Endothelial cell of umbilical vein (primary cell): ENCODE results near the gene TOM1L2. TPM values are rescaled to one million over a fixed set of nuclear protein-coding genes. Genes with fewer than 3 reads are reported as not detected.
A peak's percentile ranks its signal among the peaks of the same experiment; 100 is the strongest.

Source experiments
- BruUV-seq: library from RNA; stranded (reverse); fragments of 400-500 nt; replicated peaks from 2 replicates; lab custom pipeline; 2021; lab: Mats Ljungman, UMichigan
- CTCF ChIA-PET: fragments of 300-600, 350-600 bp; sonication (Branson Sonifier 250); formaldehyde crosslinking; loops from one replicate; lab custom pipeline; 2021; ENCODE audit warnings: antibody characterized with exemption, inconsistent platforms; lab: Charles Lee
- POLR2A ChIA-PET: fragments of 300-600, 350-600 bp; sonication (Branson Sonifier 250); formaldehyde crosslinking; loops from one replicate; lab custom pipeline; 2021; ENCODE audit warnings: antibody characterized with exemption, inconsistent platforms; lab: Charles Lee
- DNase-seq: peaks from one replicate; pipeline ENCODE4 v3.0.0-alpha.2; 2011; ENCODE audit warnings: low read depth, low spot score
- FAIRE-seq: peaks from 2 replicates; lab custom pipeline; 2011; peaks lifted over from hg19 to GRCh38; lab: Jason Lieb, UNC
- H2AFZ ChIP-seq: 2 replicates; pipeline ENCODE4 v1.6.0; 2012; ENCODE audit warnings: low read depth, low read length, control low read depth, inconsistent platforms
- H3K27ac ChIP-seq: 2 replicates; pipeline ENCODE4 v1.5.1; 2011; ENCODE audit warnings: low read depth, mild to moderate bottlenecking, control low read depth, low read length, moderate library complexity; ENCODE audit not compliant: insufficient read depth
- H3K27me3 ChIP-seq, 2 experiments: 2 replicates each; pipeline versions ENCODE4 v1.6.0 to v1.6.1; 2011; ENCODE audit warnings: low read length in 2 of 2, mixed read lengths in 1 of 2; ENCODE audit not compliant: control insufficient read depth in 2 of 2, insufficient read depth in 2 of 2
- H3K36me3 ChIP-seq, 2 experiments: 2 replicates in 1 of 2; 3 replicates in 1 of 2; pipeline ENCODE4 v1.5.1; 2011; ENCODE audit warnings: low read length in 2 of 2, mild to moderate bottlenecking in 1 of 2, moderate library complexity in 1 of 2; ENCODE audit not compliant: control insufficient read depth in 2 of 2, insufficient read depth in 2 of 2; ENCODE audit errors: extremely low read depth in 1 of 2
- H3K4me1 ChIP-seq: 3 replicates; pipeline ENCODE4 v1.5.1; 2011; ENCODE audit warnings: mild to moderate bottlenecking, low read length; ENCODE audit not compliant: control insufficient read depth, insufficient read depth; ENCODE audit errors: extremely low read depth
- H3K4me2 ChIP-seq: 2 replicates; pipeline ENCODE4 v1.6.1; 2011; ENCODE audit warnings: low read length, control low read depth, mixed read lengths; ENCODE audit not compliant: insufficient read depth
- H3K4me3 ChIP-seq, 3 experiments: fragments of 200-600 bp in 1 of 3; sonication (generic), shearing (Covaris generic) in 1 of 3; replicated peaks in 1 of 3; 2 replicates each; pipeline ENCODE4 v1.5.1; 2011 to 2016; ENCODE audit warnings: control low read depth in 3 of 3, low read length in 3 of 3, mild to moderate bottlenecking in 2 of 3, inconsistent platforms in 1 of 3, low read depth in 1 of 3, moderate library complexity in 1 of 3; ENCODE audit not compliant: insufficient read depth in 1 of 3
- H3K79me2 ChIP-seq: 2 replicates; pipeline ENCODE4 v1.6.0; 2012; ENCODE audit warnings: low read length, inconsistent platforms; ENCODE audit not compliant: control insufficient read depth, insufficient read depth
- H3K9ac ChIP-seq: replicated peaks from 2 replicates; pipeline ENCODE3; 2011; ENCODE audit warnings: low read length, control low read depth; ENCODE audit not compliant: insufficient read depth; ENCODE audit errors: extremely low read depth
- H3K9me1 ChIP-seq: replicated peaks from 3 replicates; pipeline ENCODE4 v1.6.0; 2011; ENCODE audit warnings: mild to moderate bottlenecking, low read length; ENCODE audit not compliant: control insufficient read depth, insufficient read depth; ENCODE audit errors: extremely low read depth
- H3K9me3 ChIP-seq: replicated peaks from 2 replicates; pipeline ENCODE4 v1.5.1; 2012; ENCODE audit warnings: low read length, inconsistent platforms; ENCODE audit not compliant: control insufficient read depth, insufficient read depth
- H4K20me1 ChIP-seq: replicated peaks from 2 replicates; pipeline ENCODE3; 2011; ENCODE audit warnings: mild to moderate bottlenecking, low read length; ENCODE audit not compliant: control insufficient read depth, insufficient read depth; ENCODE audit errors: extremely low read depth
- EZH2 ChIP-seq: IDR thresholded peaks from 2 replicates; pipeline ENCODE4 v1.6.1; 2012; ENCODE audit warnings: borderline replicate concordance, low read depth, mild to moderate bottlenecking, moderate library complexity, low read length, inconsistent platforms; ENCODE audit not compliant: severe bottlenecking
- FOS ChIP-seq: IDR thresholded peaks from 2 replicates; pipeline ENCODE4 v1.6.1; 2011; ENCODE audit warnings: mild to moderate bottlenecking, low read length, moderate library complexity, borderline replicate concordance; ENCODE audit not compliant: insufficient read depth
- JUN ChIP-seq: IDR thresholded peaks from 2 replicates; pipeline ENCODE4 v1.6.1; 2011; ENCODE audit warnings: borderline replicate concordance, low read depth; ENCODE audit not compliant: insufficient read length, insufficient read depth
- dilution Hi-C: fragments of 300-500 bp; cut with MboI; formaldehyde crosslinking; loops from one replicate; pipeline ENCODE4 v1.15.0; 2019; ENCODE audit warnings: low sequenced_read_pairs; ENCODE audit not compliant: extremely low pct_ligation_motif_present
- intact Hi-C: fragments of 100-400 bp; cut with micrococcal nuclease; formaldehyde crosslinking; loops from one replicate; pipeline ENCODE4 v1.10.0; 2022
- polyA plus RNA-seq, 4 experiments: library from polyadenylated mRNA; depleted of rRNA in 3 of 4; stranded (reverse) in 3 of 4; unstranded in 1 of 4; fragments of >200 nt; gene quantifications; 2 replicates each; pipeline versions ENCODE4 v1.2.1 to v1.2.3, GENCODE V29; 2011 to 2012; ENCODE audit warnings: missing spikeins in 1 of 4
- total RNA-seq: library from RNA; stranded (reverse); gene quantifications from 2 replicates; pipeline ENCODE4 v1.2.3, GENCODE V29; 2021

TOM1L2 gene
- total and polyA plus RNA-seq, 2 donors (not counting 3 experiments of a cell fraction or from before 2014, with no cell fraction given): 31.7 to 37.6 TPM

DNA sequence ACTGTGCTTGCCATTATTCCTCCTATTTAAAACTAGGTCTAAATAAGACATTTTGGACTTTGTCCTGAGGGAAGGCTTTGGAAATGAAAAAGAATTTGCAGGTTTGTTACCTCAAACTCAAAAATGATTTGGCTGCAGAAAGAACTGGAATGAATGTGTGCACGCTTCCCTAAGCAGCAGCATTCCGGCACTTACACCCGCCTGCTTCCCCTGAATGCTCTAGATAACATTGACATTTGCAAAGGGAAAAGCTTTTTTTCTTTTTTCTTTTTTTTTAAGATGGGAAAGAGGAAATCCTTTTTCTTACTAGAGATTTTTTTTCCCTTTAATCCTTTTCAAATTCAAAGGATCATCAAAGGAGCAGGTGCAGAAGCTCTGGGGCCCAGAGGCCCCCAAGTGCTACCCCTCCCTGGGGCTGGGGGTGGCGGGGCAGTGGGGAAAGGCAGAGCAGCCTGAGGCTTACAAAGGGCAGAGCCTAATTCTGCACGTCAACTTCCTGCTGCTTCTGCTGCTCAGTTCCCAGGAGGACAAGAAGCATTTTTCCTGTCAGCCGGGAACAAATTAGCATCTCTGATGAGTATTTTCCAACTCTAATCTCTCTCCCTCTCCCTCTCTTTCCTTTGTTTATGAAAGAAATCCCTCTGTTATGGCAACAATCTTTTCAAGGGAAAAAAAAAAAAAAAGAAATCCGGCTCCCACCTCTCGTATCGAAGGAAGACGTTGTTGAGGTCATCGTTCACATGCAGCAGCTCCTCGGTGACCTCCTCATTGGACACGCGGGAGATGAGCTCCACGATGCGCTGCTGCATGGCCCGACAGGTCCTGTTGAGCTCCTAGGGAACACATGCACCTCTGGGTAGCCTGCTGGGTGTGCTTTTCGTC lies 103.3 kb downstream of the TOM1L2 start:
- peaks cover 5% of the 10 kb centered on the region for H3K4me1 ChIP-seq
- TF ChIP-seq JUN (peak; percentile 31), FOS (no peak)
- H3K36me3 ChIP-seq: no peaks in the 10 kb centered on the region
- H3K9me3 ChIP-seq: no peaks in the 10 kb centered on the region
- H3K9ac ChIP-seq: no peak overlapping the region
- H2AFZ ChIP-seq: no peak overlapping the region
- no peak overlapping the region for H3K27ac ChIP-seq
- intact Hi-C loops (no loop called here), dilution Hi-C loops (no loop called here)
- POLR2A ChIA-PET: no interaction called here
- H3K4me3 ChIP-seq: no peak overlapping the region
- DNase-seq (peak; percentile 88), FAIRE-seq (peak; percentile 62)
- BruUV-seq: no TSS peak
- H3K9me1 ChIP-seq: no peaks in the 10 kb centered on the region
- H3K79me2 ChIP-seq: no peaks in the 10 kb centered on the region
- H3K27me3 ChIP-seq: no peaks in the 10 kb centered on the region
- CTCF ChIA-PET: interaction anchor here (0.7 to 2.4 kb wide), 4 partner anchors 8 to 78 kb away, joined by 3 to 7 read pairs (median 5); no protein-coding TSS in a partner anchor
- no peak overlapping the region for H3K4me2 ChIP-seq
- H4K20me1 ChIP-seq: no peaks in the 10 kb centered on the region

DNA sequence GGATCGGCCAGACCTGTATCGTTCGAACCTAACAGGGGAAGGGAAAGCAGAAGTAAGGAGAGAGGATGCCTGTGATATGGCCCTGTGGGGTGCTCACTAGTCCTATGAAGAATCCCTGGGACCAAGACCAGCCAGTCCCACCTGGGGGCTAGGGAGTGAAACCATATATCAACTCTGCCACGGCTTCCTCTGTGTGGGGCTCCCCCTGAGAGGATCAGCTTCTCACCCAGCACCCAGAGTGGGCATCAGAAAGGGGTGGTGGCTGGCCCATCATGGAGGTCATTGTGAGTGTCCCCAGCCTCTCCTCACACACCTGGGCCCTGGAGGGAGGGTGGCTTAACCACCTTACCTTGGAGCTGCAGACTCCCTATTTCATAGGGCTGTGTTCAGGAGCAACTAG lies 105.3 kb downstream of the TOM1L2 start:
- no peak overlapping the region for H3K27ac ChIP-seq
- no peak overlapping the region for H3K4me2 ChIP-seq
- H3K4me3 ChIP-seq: no peak overlapping the region
- intact Hi-C loops (no loop called here), dilution Hi-C loops (no loop called here)
- FAIRE-seq: no peak
- POLR2A ChIA-PET: no interaction called here
- TF ChIP-seq FOS: no peak
- no peak for TF ChIP-seq EZH2
- no peaks in the 10 kb centered on the region for H3K9me1 ChIP-seq
- no peak for DNase-seq
- no peaks in the 10 kb centered on the region for H3K27me3 ChIP-seq
- peaks cover 5% of the 10 kb centered on the region for H3K4me1 ChIP-seq
- BruUV-seq: no TSS peak
- H2AFZ ChIP-seq: no peak overlapping the region
- no peaks in the 10 kb centered on the region for H3K79me2 ChIP-seq
- no peaks in the 10 kb centered on the region for H3K36me3 ChIP-seq
- H4K20me1 ChIP-seq: no peaks in the 10 kb centered on the region
- CTCF ChIA-PET: interaction anchor here (0.6 to 1.5 kb wide), 2 partner anchors 49 to 54 kb away, joined by 3 read pairs; no protein-coding TSS in a partner anchor
- H3K9me3 ChIP-seq: no peaks in the 10 kb centered on the region
- H3K9ac ChIP-seq: no peak overlapping the region
